ENCODE measurements around the gene PAPOLA. TPM values are rescaled to one million over a fixed set of nuclear protein-coding genes. Genes with fewer than 3 reads are reported as not detected.
A peak's percentile ranks its signal among the peaks of the same experiment; 100 is the strongest.

The PAPOLA gene
- polyA plus RNA-seq, 2 of the 4 experiments (the other 2 are of a cell fraction) = 105 to 273 TPM

DNA sequence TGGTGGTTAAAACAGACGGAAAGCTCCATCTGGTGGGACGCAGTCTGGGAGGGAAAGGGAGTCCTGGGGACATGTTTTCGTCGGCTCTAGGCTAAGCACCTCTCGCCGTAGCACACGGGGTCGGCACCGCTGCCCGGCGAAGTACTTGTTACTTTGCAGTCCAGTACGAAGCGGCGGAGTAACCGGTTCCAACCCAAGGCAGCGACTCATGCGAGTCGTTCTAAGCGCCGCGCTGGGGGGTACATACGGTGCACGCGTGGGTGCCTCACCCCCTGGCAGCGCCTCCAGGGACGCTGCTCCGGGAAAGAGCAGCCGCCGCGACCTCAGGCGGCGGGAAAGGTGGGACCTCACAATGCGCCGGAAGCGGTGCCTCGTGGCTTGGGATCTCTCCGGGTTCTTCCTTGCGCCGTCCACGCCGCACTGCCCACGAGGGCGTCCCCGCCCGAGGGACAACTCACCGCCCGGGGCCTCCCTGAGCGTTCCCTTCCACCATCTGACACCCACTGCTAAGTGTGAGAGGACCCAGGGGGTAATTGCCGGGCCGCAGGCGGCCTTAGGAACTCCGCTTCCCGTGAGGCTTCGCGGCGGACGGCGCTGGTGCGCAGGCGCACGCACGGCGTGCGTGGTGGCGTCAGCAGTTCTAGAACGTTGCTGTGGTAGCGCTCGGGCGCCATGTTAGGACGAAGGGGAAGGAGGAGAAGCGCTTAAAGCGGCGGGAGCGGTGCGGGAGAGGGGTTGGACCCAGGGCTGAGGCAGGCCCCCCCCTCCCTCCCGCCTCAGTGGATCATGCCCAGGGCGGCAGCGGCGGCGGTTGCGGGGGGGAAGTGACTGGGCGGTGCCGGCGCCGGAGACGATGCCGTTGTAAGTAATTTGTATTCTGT is at the start of gene PAPOLA (continued):
- TF ChIP-seq, protein P1, sequence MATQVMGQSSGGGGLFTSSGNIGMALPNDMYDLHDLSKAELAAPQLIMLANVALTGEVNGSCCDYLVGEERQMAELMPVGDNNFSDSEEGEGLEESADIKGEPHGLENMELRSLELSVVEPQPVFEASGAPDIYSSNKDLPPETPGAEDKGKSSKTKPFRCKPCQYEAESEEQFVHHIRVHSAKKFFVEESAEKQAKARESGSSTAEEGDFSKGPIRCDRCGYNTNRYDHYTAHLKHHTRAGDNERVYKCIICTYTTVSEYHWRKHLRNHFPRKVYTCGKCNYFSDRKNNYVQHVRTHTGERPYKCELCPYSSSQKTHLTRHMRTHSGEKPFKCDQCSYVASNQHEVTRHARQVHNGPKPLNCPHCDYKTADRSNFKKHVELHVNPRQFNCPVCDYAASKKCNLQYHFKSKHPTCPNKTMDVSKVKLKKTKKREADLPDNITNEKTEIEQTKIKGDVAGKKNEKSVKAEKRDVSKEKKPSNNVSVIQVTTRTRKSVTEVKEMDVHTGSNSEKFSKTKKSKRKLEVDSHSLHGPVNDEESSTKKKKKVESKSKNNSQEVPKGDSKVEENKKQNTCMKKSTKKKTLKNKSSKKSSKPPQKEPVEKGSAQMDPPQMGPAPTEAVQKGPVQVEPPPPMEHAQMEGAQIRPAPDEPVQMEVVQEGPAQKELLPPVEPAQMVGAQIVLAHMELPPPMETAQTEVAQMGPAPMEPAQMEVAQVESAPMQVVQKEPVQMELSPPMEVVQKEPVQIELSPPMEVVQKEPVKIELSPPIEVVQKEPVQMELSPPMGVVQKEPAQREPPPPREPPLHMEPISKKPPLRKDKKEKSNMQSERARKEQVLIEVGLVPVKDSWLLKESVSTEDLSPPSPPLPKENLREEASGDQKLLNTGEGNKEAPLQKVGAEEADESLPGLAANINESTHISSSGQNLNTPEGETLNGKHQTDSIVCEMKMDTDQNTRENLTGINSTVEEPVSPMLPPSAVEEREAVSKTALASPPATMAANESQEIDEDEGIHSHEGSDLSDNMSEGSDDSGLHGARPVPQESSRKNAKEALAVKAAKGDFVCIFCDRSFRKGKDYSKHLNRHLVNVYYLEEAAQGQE (IDR thresholded peaks at IDR 0.05) = peak; percentile 20; the same call in 1 of the 2 replicates
- TF ChIP-seq CEBPB (IDR thresholded peaks at IDR 0.05) = no peak
- TF ChIP-seq ZNF302 (CRISPR knock-in tag; IDR thresholded peaks at IDR 0.05) = no peak
- TF ChIP-seq, protein P2, sequence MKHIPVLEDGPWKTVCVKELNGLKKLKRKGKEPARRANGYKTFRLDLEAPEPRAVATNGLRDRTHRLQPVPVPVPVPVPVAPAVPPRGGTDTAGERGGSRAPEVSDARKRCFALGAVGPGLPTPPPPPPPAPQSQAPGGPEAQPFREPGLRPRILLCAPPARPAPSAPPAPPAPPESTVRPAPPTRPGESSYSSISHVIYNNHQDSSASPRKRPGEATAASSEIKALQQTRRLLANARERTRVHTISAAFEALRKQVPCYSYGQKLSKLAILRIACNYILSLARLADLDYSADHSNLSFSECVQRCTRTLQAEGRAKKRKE (CRISPR knock-in tag; IDR thresholded peaks at IDR 0.05; ENCODE audit: low read depth) = no peak; the same call in 1 of the 2 replicates
- TF ChIP-seq HEYL (CRISPR knock-in tag; IDR thresholded peaks at IDR 0.05) = no peak
- TF ChIP-seq RCOR1 (IDR thresholded peaks at IDR 0.05; ENCODE audit: low read depth, low read length) = no peak
- no peak for TF ChIP-seq HDAC2 (IDR thresholded peaks at IDR 0.05)
- peak; percentile 54 for TF ChIP-seq POLR2A (IDR thresholded peaks at IDR 0.05; ENCODE audit: low read length)
- no peak for TF ChIP-seq BHLHE40 (IDR thresholded peaks at IDR 0.05; ENCODE audit: low read depth, low read length)
- no peak for TF ChIP-seq CHD2 (IDR thresholded peaks at IDR 0.05; ENCODE audit: low read length, partially characterized antibody)
- TF ChIP-seq SREBF2 (IDR thresholded peaks at IDR 0.05) = no peak
- TF ChIP-seq, protein P3, sequence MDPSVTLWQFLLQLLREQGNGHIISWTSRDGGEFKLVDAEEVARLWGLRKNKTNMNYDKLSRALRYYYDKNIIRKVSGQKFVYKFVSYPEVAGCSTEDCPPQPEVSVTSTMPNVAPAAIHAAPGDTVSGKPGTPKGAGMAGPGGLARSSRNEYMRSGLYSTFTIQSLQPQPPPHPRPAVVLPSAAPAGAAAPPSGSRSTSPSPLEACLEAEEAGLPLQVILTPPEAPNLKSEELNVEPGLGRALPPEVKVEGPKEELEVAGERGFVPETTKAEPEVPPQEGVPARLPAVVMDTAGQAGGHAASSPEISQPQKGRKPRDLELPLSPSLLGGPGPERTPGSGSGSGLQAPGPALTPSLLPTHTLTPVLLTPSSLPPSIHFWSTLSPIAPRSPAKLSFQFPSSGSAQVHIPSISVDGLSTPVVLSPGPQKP (IDR thresholded peaks at IDR 0.05; ENCODE audit: low read depth, low read length) = no peak
- TF ChIP-seq MYC (IDR thresholded peaks at IDR 0.05; ENCODE audit: borderline replicate concordance, low read length) = peak; percentile 91
- no peak for TF ChIP-seq EHMT2 (IDR thresholded peaks at IDR 0.05; ENCODE audit: low read depth)
- TF ChIP-seq EP300 (IDR thresholded peaks at IDR 0.05) = no peak
- peak; percentile 74 to 94 for TF ChIP-seq JUN (IDR thresholded peaks at IDR 0.05)
- TF ChIP-seq HOXB5 (CRISPR knock-in tag; IDR thresholded peaks at IDR 0.05) = peak; percentile 73; the same call in 1 of the 2 replicates
- TF ChIP-seq POLR2AphosphoS2 (conservative IDR thresholded peaks at IDR 0.05; ENCODE audit: low read length) = no peak
- TF ChIP-seq, protein P4, sequence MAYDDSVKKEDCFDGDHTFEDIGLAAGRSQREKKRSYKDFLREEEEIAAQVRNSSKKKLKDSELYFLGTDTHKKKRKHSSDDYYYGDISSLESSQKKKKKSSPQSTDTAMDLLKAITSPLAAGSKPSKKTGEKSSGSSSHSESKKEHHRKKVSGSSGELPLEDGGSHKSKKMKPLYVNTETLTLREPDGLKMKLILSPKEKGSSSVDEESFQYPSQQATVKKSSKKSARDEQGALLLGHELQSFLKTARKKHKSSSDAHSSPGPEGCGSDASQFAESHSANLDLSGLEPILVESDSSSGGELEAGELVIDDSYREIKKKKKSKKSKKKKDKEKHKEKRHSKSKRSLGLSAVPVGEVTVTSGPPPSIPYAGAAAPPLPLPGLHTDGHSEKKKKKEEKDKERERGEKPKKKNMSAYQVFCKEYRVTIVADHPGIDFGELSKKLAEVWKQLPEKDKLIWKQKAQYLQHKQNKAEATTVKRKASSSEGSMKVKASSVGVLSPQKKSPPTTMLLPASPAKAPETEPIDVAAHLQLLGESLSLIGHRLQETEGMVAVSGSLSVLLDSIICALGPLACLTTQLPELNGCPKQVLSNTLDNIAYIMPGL (CRISPR knock-in tag; IDR thresholded peaks at IDR 0.05; ENCODE audit: borderline replicate concordance) = no peak; the same call in 1 of the 2 replicates
- TF ChIP-seq ZFP36 (IDR thresholded peaks at IDR 0.05; ENCODE audit: borderline replicate concordance, partially characterized antibody) = no peak
- TF ChIP-seq RAD21 (conservative IDR thresholded peaks at IDR 0.05 in 1 of 2, IDR thresholded peaks at IDR 0.05 in 1 of 2) = no peak
- TF ChIP-seq ZSCAN20 (CRISPR knock-in tag; IDR thresholded peaks at IDR 0.05) = no peak
- no peak for TF ChIP-seq NFE2L2 (conservative IDR thresholded peaks at IDR 0.05; ENCODE audit: low read length)
- TF ChIP-seq NR3C1 (IDR thresholded peaks at IDR 0.05) = no peak
- TF ChIP-seq JUNB (IDR thresholded peaks at IDR 0.05) = no peak
- peak; percentile 85 for TF ChIP-seq MAFK (IDR thresholded peaks at IDR 0.05; ENCODE audit: partially characterized antibody)
